ENCODE measurements around the gene PARVB.

PARVB gene

DNA sequence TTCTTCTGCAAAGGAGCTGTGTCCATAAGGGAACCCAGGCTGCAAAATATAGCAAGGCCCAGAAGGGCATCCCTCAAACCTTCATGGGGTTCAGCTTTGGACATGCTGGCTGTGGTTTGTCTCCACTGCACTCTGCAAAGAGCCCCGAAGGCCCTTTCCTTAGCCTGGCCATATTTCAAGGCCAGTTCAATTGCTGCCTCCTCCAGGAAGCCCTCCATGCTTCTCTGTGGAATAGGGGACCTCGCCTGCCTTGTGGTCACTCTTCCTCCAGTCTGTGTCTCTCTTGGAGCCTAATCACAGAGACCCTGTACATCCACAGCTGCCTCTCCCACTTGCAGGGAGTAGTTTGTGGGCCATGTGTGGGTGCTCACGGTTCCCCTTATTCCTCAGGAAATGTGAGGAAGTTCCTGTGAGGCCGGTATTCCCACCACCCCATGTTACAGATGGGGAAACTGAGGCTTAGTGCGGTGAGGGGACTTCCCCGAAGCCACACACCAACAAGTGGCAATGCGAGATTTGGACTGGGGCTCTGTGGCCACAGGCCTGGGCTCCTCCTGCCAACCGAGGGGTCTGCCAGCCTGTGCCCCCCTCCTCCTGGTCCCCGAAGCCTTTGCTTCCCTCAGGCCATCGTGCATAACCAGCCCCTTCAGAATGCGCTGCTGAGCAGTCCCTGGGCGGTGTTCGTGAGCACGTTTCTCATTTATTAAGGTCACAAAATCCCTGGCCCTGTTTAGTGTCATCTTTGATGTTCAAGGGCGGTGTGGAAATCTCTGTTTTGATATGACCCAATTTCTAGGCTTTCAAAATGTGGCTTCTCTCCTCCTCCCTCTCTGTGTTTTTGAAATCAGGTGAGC, 65.8 kb downstream of the PARVB start:
- DNase-seq (ENCODE audit: low spot score), result no peak

DNA sequence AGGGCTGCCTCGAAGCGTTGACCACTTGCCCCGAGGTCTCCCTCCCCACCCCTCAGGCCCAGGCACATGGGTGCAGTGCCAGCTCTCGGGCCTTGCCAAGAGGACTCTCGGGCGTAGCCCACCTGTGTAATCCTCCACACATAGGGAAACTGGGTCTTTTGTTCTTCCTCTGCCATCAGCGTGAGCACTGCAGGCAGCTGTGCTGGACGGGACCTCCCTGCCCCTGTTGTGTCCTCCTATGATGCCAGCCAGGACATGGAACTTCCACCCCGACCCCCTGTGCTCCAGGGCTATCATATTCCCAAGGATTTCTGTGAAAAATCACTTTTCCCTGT, 66.4 kb downstream of the PARVB start:
- no peak for DNase-seq (ENCODE audit: low spot score)

DNA sequence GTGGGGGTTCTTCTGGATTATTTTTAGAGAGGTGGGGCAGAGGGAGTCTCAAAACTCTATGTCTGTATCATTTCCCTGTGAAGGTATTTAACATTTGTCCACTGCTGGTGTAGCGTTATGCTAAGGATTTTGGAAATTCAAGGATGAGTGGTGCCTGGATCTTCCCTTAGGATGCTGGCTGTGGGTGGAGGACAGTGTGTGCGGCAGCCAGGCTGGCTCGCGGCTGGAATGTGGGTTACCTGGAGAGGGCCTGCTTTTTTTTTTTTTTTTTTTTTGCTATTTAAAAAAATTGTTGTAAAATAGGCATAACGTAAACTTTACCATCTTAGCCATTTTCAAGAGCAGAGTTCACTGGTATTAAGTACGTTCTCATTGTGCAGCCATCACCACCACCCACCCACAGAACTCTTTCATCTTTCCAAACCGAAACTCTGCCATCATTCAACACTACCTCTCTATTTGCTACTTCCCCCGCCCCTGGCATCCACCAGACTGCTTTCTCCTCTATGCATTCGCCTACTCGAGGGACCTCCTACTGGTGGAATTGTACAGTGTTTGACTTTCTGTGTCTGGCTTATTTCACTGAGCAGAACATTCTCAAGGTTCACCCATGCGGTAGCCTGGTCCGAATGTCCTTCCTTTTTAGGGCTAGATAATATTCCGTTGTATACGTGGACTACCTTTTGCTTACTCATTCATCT, 67.1 kb downstream of the PARVB start:
- DNase-seq (ENCODE audit: low spot score), result no peak

DNA sequence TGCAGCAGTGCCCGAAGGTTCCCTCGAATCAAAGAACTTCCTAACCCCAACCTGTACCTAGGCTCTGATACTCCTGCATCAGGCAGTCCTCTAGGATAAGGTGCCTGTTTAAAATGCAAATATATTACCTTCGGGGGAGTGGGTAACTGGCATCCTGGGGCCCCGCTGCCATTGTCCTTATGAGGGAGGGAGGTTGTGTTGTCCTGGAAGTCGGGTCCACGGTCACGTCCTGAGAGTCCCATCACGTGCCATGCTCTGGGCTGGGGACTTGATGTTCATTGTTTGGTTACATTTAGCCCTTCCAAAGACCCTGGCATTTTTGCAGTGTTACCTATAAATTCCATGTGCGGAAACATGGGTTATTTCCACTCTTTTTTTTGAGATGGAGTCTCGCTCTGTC, 67.6 kb downstream of the PARVB start:
- no peak for DNase-seq (ENCODE audit: low spot score)

DNA sequence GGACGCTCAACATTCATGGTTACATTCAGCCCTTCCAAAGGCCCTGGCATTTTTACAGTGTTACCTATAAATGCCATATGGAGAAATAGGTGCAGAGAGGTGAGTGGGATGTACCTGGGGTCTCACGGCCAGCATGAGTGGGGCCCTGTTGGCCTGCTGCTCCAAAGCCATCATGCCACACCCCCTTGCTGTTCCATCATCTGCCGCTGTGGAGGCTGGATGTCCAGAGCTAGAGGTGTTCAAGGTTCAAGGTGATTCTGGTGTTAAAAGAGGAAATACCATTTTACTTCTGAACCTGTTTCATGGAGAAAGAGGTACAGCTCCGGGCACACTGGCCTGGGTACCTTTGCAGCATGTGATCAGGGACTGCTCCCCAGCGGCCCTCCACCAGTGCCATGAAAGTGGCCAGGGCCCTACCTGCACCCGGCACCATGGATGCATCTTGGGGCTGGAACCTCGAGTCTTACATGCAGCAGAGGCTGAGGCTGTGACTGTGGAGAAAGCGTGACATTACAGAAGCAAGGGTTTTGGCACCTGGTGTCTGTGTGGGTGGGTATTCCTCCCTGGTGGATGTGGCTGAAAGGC, 68.6 kb downstream of the PARVB start:
- DNase-seq (ENCODE audit: low spot score), result no peak

DNA sequence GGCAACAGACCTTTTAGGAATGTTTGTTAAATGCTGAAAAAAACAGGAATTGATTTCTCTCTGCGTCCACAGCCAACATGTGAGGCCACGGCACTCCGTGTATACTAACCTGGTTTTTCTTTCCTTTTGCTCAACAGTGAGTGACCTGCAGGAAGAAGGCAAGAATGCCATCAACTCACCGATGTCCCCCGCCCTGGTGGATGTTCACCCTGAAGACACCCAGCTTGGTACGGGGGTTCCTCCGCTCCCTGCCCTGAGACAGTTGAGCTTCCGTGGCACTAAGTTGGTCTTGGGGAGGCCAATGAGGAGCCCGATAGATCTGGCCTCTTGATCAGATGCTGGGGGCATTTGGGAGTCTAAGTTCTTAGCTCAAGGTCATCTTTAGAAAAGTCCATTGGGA, 69.7 kb downstream of the PARVB start:
- no peak for DNase-seq (ENCODE audit: low spot score)

DNA sequence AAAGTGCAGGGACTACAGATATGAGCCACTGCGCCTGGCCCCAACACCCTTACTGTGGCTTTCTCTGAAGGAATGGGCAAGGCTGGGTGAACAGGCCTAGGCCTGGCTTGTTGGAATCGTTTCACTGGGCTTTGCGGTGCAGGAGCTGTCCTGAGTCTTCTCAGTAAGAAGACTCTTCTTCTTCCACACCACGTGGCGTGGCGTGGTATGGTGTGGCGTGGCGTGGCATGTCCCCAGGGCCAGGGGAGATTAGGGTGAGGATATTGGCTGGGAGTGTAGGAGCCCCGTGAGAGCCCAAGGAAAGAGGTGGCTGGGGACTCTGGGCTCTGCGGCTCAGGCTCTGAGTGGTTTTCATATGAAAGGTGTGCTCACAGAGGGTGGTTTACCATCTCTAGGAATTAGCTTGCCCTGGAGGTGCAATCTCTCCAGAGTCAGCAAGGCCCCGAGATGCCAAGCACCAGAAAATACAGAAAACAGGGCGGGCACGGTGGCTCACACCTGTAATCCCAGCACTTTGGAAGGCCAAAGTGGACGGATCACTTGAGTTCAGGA, 70.7 kb downstream of the PARVB start:
- DNase-seq (ENCODE audit: low spot score), result no peak

DNA sequence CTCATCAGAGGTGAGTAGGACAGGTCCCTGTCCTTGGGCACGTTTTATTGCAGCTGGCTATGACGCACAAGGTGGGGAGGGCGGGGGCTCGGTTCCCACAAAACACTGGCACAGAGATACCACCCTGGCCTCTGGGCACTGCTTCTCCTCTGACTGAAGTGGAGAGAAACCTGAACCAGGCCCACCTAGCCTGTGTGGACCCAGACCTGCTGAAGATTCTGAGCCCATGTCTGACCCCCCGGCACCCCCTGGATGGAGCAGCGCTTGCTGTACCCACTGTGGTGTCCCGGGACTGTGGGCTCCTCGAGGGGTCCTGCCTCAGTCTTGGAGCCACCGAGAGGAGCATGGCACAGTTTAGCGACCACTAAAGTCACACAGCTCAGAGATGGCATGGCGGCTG, 72.6 kb downstream of the PARVB start:
- no peak for DNase-seq (ENCODE audit: low spot score)

DNA sequence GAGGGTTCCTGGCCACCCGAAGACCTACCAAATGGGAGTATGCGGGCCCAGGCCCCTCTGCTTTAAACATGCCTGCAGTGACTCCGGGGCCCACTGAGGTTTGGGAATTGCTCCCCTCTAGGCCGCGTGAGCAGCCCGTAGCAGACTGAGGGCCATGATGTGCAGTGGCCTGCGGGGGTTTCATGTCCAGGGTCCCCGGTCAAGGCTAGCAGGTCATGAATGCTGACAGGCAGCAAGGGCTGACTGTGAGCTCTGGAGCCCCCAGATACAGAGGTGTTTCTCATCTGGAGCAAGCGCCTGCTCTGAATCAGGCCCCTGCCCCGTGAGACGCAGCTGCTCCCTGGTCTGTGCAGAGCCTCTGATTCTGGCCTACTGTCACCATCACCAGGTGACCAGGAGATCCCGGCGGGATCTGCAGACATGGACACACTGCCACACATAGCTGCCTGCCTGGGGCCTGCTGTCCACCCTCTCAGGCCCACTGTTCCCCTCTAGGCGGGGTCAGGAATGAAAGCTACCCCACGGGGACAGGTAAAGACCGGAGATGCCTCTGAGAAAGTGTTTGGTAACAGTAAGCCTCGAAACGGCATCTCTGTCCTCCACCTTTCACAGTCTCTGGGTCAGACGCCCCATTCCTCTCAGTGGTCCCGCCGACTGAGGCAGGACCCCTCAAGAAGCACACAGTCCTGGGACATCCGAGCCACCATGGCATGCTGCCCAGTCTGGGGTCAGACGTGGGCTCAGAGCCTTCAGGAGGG, 73.3 kb downstream of the PARVB start:
- DNase-seq (ENCODE audit: low spot score), result no peak

DNA sequence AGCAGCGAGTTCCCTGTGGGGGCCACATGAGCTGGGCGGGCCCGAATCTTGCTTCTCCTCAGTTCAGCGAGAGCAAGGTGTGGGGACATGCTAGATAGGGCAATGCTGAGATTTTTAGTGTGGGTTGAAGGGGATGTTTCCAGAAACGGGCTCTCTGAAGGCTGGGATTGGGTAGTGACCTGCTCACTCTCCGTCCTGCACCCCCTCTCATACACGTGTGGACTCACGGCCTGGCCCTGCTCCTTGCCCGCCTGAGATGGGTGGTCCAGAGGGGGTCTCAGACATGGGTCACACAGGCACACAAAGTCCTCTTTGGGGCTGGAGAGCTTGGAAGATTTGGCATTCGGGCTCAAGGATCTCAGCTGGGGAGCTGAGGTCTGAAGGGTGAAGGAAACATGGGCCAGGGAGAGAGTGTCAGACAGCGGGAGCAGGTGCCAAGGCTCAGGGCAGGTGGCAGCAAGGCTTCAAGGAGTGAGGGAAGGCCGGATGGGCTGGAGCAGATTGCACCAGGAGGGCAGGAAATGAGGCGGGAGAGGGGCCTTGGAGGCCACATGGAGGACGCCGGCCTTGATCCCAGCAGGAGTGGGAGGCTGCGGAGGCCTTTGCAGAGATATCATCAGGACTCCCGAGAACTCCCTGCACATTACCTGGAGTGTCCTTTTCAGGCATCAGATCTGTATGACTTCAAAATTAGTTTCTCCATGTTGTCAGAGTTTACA, 74.1 kb downstream of the PARVB start:
- DNase-seq (ENCODE audit: low spot score), result no peak

DNA sequence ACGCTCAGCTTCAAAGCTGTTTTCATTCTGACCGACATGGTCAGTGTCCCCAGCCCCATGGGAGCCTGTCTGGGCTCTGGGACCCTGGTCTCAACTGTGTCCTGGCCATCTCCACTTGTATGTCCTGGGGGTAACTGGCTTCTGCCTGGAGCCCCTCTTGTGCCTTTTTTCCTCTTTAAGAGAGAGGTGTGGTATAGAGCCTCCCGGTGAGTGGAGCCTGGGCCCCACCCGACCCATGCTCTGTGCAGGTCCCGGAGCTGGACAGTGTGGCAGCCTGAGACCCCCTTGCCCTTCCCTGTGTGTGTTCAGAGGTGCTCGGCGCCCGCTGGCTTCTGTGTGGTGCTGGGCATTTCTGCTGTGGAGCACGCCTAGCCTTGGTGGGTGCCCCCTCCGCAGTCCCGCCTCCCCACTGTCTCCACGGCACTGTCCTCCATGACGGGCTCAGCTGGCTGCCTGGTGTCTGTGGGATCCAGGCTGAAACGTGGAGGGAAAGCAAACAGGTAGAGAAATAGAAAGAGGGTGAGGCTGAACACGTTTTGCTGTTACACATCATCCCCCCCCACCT, 74.9 kb downstream of the PARVB start:
- no peak for DNase-seq (ENCODE audit: low spot score)

DNA sequence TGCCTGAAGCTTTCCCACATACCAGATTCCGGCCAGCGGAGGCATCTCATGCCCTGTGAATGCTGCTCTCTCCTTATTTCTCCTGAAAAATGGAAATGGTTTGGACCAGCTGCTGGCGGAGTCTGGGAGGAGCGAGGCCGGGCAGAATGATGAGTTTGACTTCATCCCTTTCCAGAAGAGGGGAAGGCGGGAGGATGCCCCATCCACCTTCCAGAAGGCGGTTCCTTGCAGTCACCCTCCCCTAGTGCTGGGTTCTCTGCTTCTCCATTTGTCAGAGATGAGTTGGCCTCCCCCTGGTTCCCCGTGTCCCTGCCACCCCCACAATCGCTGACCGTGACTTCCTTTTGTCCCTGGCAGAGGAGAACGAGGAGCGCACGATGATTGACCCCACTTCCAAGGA, 75.6 kb downstream of the PARVB start:
- no peak for DNase-seq (ENCODE audit: low spot score)

DNA sequence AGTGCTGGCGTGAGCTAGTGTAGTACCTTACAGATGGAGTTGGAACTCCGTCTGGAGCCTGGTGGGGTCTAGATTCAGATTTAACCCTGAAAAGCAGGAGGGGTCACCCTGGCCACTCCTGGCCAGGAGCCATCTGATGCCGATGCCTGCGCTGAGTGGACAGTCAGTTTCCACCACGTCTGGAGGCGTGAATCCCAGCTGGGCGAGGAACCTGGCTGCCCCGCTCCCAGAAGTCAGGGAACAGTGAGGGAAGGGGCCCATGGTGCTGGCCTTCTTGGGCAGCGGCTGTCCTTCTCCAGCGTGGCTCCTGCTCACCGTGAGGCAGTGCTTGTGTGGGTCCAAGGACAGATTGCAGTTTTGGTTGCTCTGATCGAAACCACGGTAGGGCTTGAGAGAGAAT, 76.3 kb downstream of the PARVB start:
- no peak for DNase-seq (ENCODE audit: low spot score)

DNA sequence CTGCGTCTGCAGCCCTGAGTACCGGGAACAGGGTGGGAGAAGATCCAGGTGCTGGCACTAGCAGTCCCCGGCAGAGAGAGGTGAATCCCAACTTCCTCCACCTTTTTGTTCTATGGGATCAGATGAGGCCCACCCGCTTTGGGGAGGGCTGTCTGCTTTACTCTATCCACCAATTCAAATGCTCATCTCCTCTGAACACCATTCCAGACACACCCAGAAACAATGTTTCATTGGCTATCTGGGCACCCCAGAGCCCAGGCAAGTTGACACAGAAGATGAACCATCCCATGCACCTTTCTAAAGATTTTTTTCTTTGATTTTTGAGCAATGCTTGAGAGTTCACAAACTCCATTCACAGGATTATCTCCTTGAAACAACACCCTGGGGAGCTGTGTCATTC, 78.0 kb downstream of the PARVB start:
- no peak for DNase-seq (ENCODE audit: low spot score)

DNA sequence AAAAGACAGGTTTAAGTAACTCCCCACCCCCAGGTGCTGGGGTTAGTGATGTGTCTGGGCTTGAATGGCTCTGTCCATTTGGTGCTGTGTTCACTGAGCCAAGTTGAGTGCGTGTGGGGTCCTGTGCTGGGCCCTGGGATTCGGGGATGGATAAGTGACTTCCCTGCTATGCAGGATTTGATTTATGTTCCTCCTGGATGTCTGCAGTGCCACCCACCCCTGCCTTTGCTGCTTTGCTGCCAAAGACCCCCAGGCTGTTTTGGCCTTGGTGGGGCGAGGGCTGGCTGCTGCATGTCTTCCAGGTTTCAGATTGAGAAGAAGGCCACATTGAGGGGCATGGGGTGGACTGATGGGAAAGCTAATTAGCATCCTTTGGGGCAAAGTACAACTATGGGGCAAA, 78.8 kb downstream of the PARVB start:
- DNase-seq (ENCODE audit: low spot score), result no peak

DNA sequence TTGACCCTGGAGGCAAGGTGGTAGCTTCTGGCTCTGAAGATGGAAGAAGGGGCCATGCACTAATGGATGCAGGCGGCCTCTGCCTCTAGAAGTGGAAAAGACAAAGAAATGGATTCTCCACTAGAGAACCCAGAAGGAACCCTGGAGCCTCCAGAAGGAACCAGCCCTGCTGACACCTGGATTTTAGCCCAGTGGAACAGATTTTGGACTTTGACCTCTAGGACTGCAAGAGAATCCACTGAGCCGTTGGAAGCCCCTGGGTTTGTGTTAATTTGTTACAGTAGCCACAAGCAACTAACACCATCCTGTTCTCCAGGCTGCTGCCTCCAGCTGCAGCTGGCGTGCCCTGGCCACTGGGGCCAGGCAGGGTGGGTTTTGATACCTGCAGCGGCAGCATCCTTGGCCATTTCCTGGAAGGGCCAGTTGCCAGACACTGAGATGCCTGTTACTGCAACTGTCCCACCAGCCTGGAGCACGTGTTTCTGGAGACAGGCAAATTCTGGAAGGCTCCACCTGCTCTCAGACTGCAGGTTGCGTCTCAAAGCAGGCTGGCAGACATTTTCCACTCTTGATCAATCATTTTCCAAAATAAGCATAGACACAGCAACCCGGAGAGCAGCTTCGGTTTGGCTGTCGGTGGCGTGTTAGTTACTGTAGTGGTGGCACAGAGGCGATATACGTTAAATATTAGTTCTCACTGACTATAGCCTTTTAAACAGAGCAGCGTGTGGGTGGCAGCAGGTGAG, 79.8 kb downstream of the PARVB start:
- DNase-seq (ENCODE audit: low spot score), result no peak

DNA sequence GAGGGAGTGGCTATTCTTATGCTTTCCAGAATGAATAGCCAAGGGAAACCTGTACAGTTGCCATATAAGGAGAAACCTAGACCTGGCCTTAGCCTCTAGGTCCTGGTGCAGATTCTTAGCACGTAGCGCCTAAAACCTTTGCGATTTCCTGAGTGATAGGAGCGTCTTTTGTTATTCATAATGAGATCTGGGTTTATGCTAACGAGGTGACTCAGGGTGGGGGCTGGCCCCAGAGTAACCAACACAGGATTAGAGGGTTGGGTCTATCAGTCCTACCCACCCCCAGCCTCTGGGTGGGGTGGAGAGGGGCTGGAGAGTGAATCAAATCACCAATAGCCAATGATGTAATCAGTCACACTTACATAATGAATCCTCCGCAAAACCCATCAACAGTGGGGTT, 83.2 kb downstream of the PARVB start:
- DNase-seq (ENCODE audit: low spot score), result no peak

DNA sequence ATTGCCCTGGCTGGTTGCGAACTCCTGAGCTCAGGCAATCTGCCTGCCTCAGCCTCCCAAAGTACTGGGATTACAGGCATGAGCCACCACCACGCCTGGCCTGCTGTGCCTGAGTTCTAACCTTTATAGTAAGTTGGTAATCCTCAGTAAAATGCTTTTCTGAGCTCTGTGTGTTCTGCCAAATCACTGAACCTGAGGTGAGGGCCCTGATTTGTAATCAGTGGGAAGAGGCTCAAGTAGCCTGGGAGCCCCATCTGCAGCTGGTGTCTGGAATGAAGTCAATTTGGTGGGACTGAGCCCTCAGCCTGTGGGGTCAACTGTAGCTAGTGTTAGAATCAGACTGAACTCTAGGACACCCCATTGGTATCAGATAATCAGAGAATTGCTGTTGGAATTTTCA, 84.0 kb downstream of the PARVB start:
- DNase-seq (ENCODE audit: low spot score), result no peak

DNA sequence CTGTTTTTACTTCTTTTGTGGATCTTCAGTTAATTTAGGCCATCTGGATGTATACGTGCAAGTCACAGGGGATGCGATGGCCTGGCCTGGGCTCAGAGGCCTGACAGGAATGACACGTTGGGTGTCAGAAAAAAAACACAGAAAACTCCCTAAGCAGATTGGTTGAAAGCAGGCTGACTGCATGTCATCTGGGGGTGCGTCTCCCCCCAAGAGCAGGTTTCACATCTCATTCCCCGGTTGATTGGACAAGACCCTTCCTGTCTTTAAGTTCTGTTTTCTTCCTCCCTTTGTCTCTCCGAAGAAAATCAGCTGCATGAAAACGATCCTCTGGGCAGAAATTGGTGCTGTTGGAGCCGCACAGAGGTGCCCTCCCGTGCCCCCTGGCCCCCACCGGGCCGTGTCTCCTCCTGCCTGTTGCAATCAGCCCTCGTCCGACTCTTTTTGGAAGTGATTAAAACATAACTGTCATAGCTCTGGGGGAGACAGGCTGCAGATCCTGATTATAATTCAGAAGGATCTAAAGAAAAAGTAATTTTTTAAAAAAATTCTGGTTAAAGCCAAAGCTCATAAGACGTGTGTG, 84.8 kb downstream of the PARVB start:
- no peak for DNase-seq (ENCODE audit: low spot score)

DNA sequence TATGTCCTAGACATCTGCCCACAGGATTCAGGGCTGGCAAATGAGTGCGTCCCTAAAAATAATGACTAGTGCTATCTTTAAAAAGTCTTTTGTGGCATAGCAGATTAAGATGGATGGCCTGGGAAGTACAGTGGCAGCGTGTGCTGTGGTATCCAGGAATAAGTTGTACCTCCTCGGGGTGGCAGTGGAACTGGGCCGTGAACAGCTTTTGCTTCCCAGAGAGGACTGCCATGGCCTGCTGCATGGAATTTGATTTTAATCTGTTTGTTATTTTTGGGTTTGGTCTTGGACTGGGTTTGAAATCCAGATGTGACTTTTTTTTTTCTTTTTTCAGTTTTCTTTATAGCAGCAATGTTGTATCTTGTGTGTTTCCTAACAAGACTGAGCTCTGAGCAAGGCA, 85.3 kb downstream of the PARVB start:
- DNase-seq (ENCODE audit: low spot score), result no peak
